ENCODE results near the gene LPCAT2.

LPCAT2 gene

GRCh38 chr16:55508941-55509931 is at the start of gene LPCAT2:
Gene LPCAT2, plus strand, starts transcription at chr16:55509072. Its CDS starts 110 bp downstream, at chr16:55509182.
- DNase-seq: peak; percentile 28 to 70

- DNase-seq: no peak
Observed at GRCh38 chr16:55462241-55462640, 46.6 kb upstream of the LPCAT2 start.

- DNase-seq: no peak
Observed at GRCh38 chr16:55464375-55464774, 44.5 kb upstream of the LPCAT2 start.

GRCh38 chr16:55465077-55465896 is 43.6 kb upstream of the LPCAT2 start:
- peak; percentile 80 to 81 for DNase-seq

GRCh38 chr16:55466209-55466608 is 42.7 kb upstream of the LPCAT2 start:
- no peak for DNase-seq

GRCh38 chr16:55467898-55468297 is 41.0 kb upstream of the LPCAT2 start:
- no peak for DNase-seq

- DNase-seq: no peak
Observed at GRCh38 chr16:55468352-55468990, 40.4 kb upstream of the LPCAT2 start.

GRCh38 chr16:55469821-55470532 is 38.9 kb upstream of the LPCAT2 start:
- no peak for DNase-seq

GRCh38 chr16:55470533-55471371 is 38.1 kb upstream of the LPCAT2 start:
- no peak for DNase-seq

GRCh38 chr16:55471448-55472097 is 37.3 kb upstream of the LPCAT2 start:
- no peak for DNase-seq

- no peak for DNase-seq
Observed at GRCh38 chr16:55473587-55473986, 35.3 kb upstream of the LPCAT2 start.

GRCh38 chr16:55474821-55475220 is 34.1 kb upstream of the LPCAT2 start:
- no peak for DNase-seq

GRCh38 chr16:55475919-55476318 is 33.0 kb upstream of the LPCAT2 start:
- DNase-seq: no peak

- DNase-seq: no peak
Observed at GRCh38 chr16:55476625-55477533, 32.0 kb upstream of the LPCAT2 start.

GRCh38 chr16:55477736-55478135 is 31.1 kb upstream of the LPCAT2 start:
- no peak for DNase-seq

- no peak for DNase-seq
Observed at GRCh38 chr16:55478827-55479429, 29.9 kb upstream of the LPCAT2 start, which contains the start of gene MMP2. Gene MMP2, plus strand, starts transcription at chr16:55479198. Its CDS starts 282 bp downstream, at chr16:55479480.

- DNase-seq: no peak
Observed at GRCh38 chr16:55479430-55480140, 29.3 kb upstream of the LPCAT2 start.

- no peak for DNase-seq
Observed at GRCh38 chr16:55480228-55480655, 28.6 kb upstream of the LPCAT2 start.

All from CD4-positive, alpha-beta T cell treated with Interleukin-4 for 1 hour (primary cell).